ENCODE results near the gene AFF2. TPM values are rescaled to one million over a fixed set of nuclear protein-coding genes. Genes with fewer than 3 reads are reported as not detected.

Gene AFF2
- total RNA-seq, 1 donor from 2014 or later = 0.27 TPM

- H3K36me3 ChIP-seq = no peaks in the 10 kb centered on the region
- TF ChIP-seq CTCF (IDR thresholded peaks at IDR 0.05; ENCODE audit: borderline replicate concordance) = no peak
- DNase-seq = no peak
- H3K27me3 ChIP-seq (ENCODE audit: low read depth) = no peaks in the 10 kb centered on the region
- no peaks in the 10 kb centered on the region for H3K4me1 ChIP-seq
- H3K27ac ChIP-seq (replicated peaks) = no peak overlapping the region
- intact Hi-C loops (cut with micrococcal nuclease) = no loop called here
- no peak overlapping the region for H3K4me3 ChIP-seq
- H3K9me3 ChIP-seq (replicated peaks) = peaks cover 26% of the 10 kb centered on the region
Observed at GRCh38 chrX:148774276-148774675, 273.9 kb downstream of the AFF2 start.

- no peaks in the 10 kb centered on the region for H3K27me3 ChIP-seq (ENCODE audit: low read depth)
- intact Hi-C loops (cut with micrococcal nuclease) = no loop called here
Observed at GRCh38 chrX:148784137-148784536, 283.7 kb downstream of the AFF2 start.

GRCh38 chrX:148784856-148785255 lies 284.4 kb downstream of the AFF2 start:
- Histone ChIP-seq H3K27ac (replicated peaks) (no peak overlapping the region), H3K9me3 (replicated peaks) (no peaks in the 10 kb centered on the region), H3K27me3 (ENCODE audit: low read depth) (no peaks in the 10 kb centered on the region), H3K4me1 (no peaks in the 10 kb centered on the region), H3K4me3 (no peak overlapping the region), H3K36me3 (no peaks in the 10 kb centered on the region)
- no peak for TF ChIP-seq CTCF (IDR thresholded peaks at IDR 0.05; ENCODE audit: borderline replicate concordance)
- intact Hi-C loops (cut with micrococcal nuclease) = no loop called here
- DNase-seq = no peak

More at GRCh38 chrX:148784137-148784536, 283.7 kb downstream of the AFF2 start:
- TF ChIP-seq CTCF (IDR thresholded peaks at IDR 0.05; ENCODE audit: borderline replicate concordance) = no peak
- no peak overlapping the region for H3K27ac ChIP-seq (replicated peaks)
- H3K9me3 ChIP-seq (replicated peaks) = no peaks in the 10 kb centered on the region
- H3K4me1 ChIP-seq = no peaks in the 10 kb centered on the region
- no peaks in the 10 kb centered on the region for H3K36me3 ChIP-seq
- DNase-seq = no peak
- no peak overlapping the region for H3K4me3 ChIP-seq

- Histone ChIP-seq H3K27me3 (ENCODE audit: low read depth) (no peaks in the 10 kb centered on the region), H3K9me3 (replicated peaks) (no peaks in the 10 kb centered on the region), H3K27ac (replicated peaks) (no peak overlapping the region), H3K4me3 (no peak overlapping the region), H3K4me1 (no peaks in the 10 kb centered on the region), H3K36me3 (no peaks in the 10 kb centered on the region)
- no peak for DNase-seq
- no peak for TF ChIP-seq CTCF (IDR thresholded peaks at IDR 0.05; ENCODE audit: borderline replicate concordance)
- intact Hi-C loops (cut with micrococcal nuclease) = no loop called here
Observed at GRCh38 chrX:148785256-148785655, 284.8 kb downstream of the AFF2 start.

GRCh38 chrX:148788449-148788848 lies 288.0 kb downstream of the AFF2 start:
- Histone ChIP-seq H3K27ac (replicated peaks) (no peak overlapping the region), H3K27me3 (ENCODE audit: low read depth) (no peaks in the 10 kb centered on the region), H3K4me3 (no peak overlapping the region), H3K36me3 (no peaks in the 10 kb centered on the region), H3K4me1 (no peaks in the 10 kb centered on the region), H3K9me3 (replicated peaks) (no peaks in the 10 kb centered on the region)
- no peak for DNase-seq
- intact Hi-C loops (cut with micrococcal nuclease) = no loop called here
- TF ChIP-seq CTCF (IDR thresholded peaks at IDR 0.05; ENCODE audit: borderline replicate concordance) = no peak

- intact Hi-C loops (cut with micrococcal nuclease) = no loop called here
- no peak overlapping the region for H3K4me3 ChIP-seq
Observed at GRCh38 chrX:148794350-148794749, 293.9 kb downstream of the AFF2 start.

More at GRCh38 chrX:148794350-148794749, 293.9 kb downstream of the AFF2 start:
- no peaks in the 10 kb centered on the region for H3K4me1 ChIP-seq
- TF ChIP-seq CTCF (IDR thresholded peaks at IDR 0.05; ENCODE audit: borderline replicate concordance) = no peak
- no peaks in the 10 kb centered on the region for H3K27me3 ChIP-seq (ENCODE audit: low read depth)
- H3K9me3 ChIP-seq (replicated peaks) = no peaks in the 10 kb centered on the region
- DNase-seq = no peak
- H3K27ac ChIP-seq (replicated peaks) = no peak overlapping the region
- H3K36me3 ChIP-seq = no peaks in the 10 kb centered on the region

Measured in left ventricle myocardium inferior (tissue), 1 donor.